Upper lobe of left lung (tissue), 6 donors: ENCODE results near the gene POLE. TPM values are rescaled to one million over a fixed set of nuclear protein-coding genes. Genes with fewer than 3 reads are reported as not detected.

Source experiments
- ATAC-seq, 2 donors: fragments of 200-7000 bp; cut with Tn5 transposase; one replicate each; pipeline ENCODE4 v1.9.1; 2022; ENCODE audit warnings: mild to moderate bottlenecking in 2 of 2, moderate library complexity in 2 of 2; ENCODE audit not compliant: low FRiP score in 2 of 2
- DNase-seq, 2 donors: peaks; one replicate each; pipeline ENCODE4 v3.0.0-alpha.2; 2019 to 2020
- H3K27ac ChIP-seq, 4 donors: fragments of 200-600 bp; sonication (generic); one replicate each; pipeline ENCODE4 v1.5.1; 2016 to 2019
- H3K27me3 ChIP-seq, 4 donors: fragments of 200-600 bp; sonication (generic); one replicate each; pipeline ENCODE4 v1.5.1; 2017 to 2019
- H3K36me3 ChIP-seq, 4 donors: fragments of 200-600 bp; sonication (generic); one replicate each; pipeline ENCODE4 v1.5.1; 2016 to 2019
- H3K4me1 ChIP-seq, 4 donors: fragments of 200-600 bp; sonication (generic); one replicate each; pipeline ENCODE4 v1.5.1; 2018 to 2019
- H3K4me3 ChIP-seq, 4 donors: fragments of 200-600 bp; sonication (generic); one replicate each; pipeline ENCODE4 v1.5.1; 2017 to 2019; ENCODE audit warnings: mild to moderate bottlenecking in 2 of 4, moderate library complexity in 1 of 4
- H3K9me3 ChIP-seq, 4 donors: fragments of 200-600 bp; sonication (generic); one replicate each; pipeline ENCODE4 v1.5.1; 2018 to 2019
- CTCF ChIP-seq, 6 experiments: fragments of 450-650 bp in 4 of 6; fragments of 200-600 bp in 2 of 6; sonication (generic) in 2 of 6; IDR thresholded peaks; one replicate each; pipeline ENCODE4 v1.5.1; 2016 to 2019; ENCODE audit warnings: antibody characterized with exemption in 6 of 6
- EP300 ChIP-seq, 4 donors: sonication (generic); formaldehyde crosslinking; IDR thresholded peaks; one replicate each; pipeline ENCODE4 v1.5.1; 2017; ENCODE audit warnings: antibody characterized with exemption in 4 of 4, control low read depth in 2 of 4
- POLR2A ChIP-seq, 4 donors: fragments of 450-650 bp; IDR thresholded peaks; one replicate each; pipeline ENCODE4 v1.5.1; 2016 to 2017; ENCODE audit warnings: antibody characterized with exemption in 4 of 4, mild to moderate bottlenecking in 2 of 4
- POLR2AphosphoS5 ChIP-seq, 2 donors: sonication (generic); formaldehyde crosslinking; IDR thresholded peaks; one replicate each; pipeline ENCODE4 v1.5.1; 2017; ENCODE audit warnings: antibody characterized with exemption in 2 of 2
- WGBS, 2 donors: methylation state at CpG; one replicate each; pipeline ENCODE4 v1.1.5; 2017 to 2018; 5-methylcytosine and 5-hydroxymethylcytosine counted together
- total RNA-seq, 6 donors: library from RNA; depleted of rRNA in 4 of 6; stranded (reverse); fragments of >200 nt in 4 of 6; gene quantifications; one replicate each; pipeline versions ENCODE4 v1.1.0 to v1.2.1, GENCODE V29; 2016 to 2021
- donor health status: DM: no; HTN: no; CAD: no; lungs with moderate emphysema.
- donor health status: DM: no; HTN: yes; CAD: no; lungs with severe emphysema.

Gene POLE
- total RNA-seq, 6 donors from 2014 or later, result 16.6 to 228 (median 26.2) TPM

GRCh38 chr12:132659146-132659545 lies 28.0 kb downstream of the POLE start:
- peaks cover 21 to 94% (median 77%) of the 10 kb centered on the region in 4 donors for H3K36me3 ChIP-seq
- ATAC-seq (no peak), DNase-seq (no peak)
- H3K4me1 ChIP-seq, result no peaks in the 10 kb centered on the region
- H3K27ac ChIP-seq, result no peak overlapping the region
- no peaks in the 10 kb centered on the region for H3K9me3 ChIP-seq
- H3K27me3 ChIP-seq, result no peaks in the 10 kb centered on the region
- TF ChIP-seq POLR2A (IDR thresholded peaks at IDR 0.05) (no peak), CTCF (IDR thresholded peaks at IDR 0.05) (no peak), POLR2AphosphoS5 (IDR thresholded peaks at IDR 0.05) (no peak), EP300 (IDR thresholded peaks at IDR 0.05) (no peak)
- no peak overlapping the region for H3K4me3 ChIP-seq
- 84 to 94% methylated on average over 12 to 16 of the region's 16 CpGs for WGBS, 2 donors

- TF ChIP-seq CTCF (IDR thresholded peaks at IDR 0.05), result no peak
- TF ChIP-seq EP300 (IDR thresholded peaks at IDR 0.05), result no peak
- no peak for TF ChIP-seq POLR2A (IDR thresholded peaks at IDR 0.05)
- TF ChIP-seq POLR2AphosphoS5 (IDR thresholded peaks at IDR 0.05), result no peak
- Histone ChIP-seq H3K4me3 (no peak overlapping the region), H3K4me1 (no peaks in the 10 kb centered on the region), H3K36me3 (peaks cover 14 to 94% (median 73%) of the 10 kb centered on the region in 4 donors), H3K9me3 (no peaks in the 10 kb centered on the region), H3K27me3 (no peaks in the 10 kb centered on the region), H3K27ac (no peak overlapping the region)
- ATAC-seq, result no peak
- no peak for DNase-seq
- 89% methylated on average over 32 of the region's 32 CpGs for WGBS, 2 donors
Measured at GRCh38 chr12:132658149-132658894, 28.8 kb downstream of the POLE start.

GRCh38 chr12:132657004-132657727 lies 30.0 kb downstream of the POLE start:
- H3K27ac ChIP-seq, result no peak overlapping the region
- ATAC-seq (no peak), DNase-seq (no peak)
- no peak overlapping the region for H3K4me3 ChIP-seq
- 96 to 99% methylated on average over 10 to 12 of the region's 12 CpGs for WGBS, 2 donors
- TF ChIP-seq EP300 (IDR thresholded peaks at IDR 0.05) (no peak), CTCF (IDR thresholded peaks at IDR 0.05) (no peak), POLR2AphosphoS5 (IDR thresholded peaks at IDR 0.05) (no peak), POLR2A (IDR thresholded peaks at IDR 0.05) (no peak)
- no peaks in the 10 kb centered on the region for H3K4me1 ChIP-seq
- H3K27me3 ChIP-seq, result no peaks in the 10 kb centered on the region
- peaks cover 13 to 94% (median 68%) of the 10 kb centered on the region in 4 donors for H3K36me3 ChIP-seq
- no peaks in the 10 kb centered on the region for H3K9me3 ChIP-seq

- TF ChIP-seq CTCF (IDR thresholded peaks at IDR 0.05), result no peak
- no peak for TF ChIP-seq POLR2AphosphoS5 (IDR thresholded peaks at IDR 0.05)
- no peak for TF ChIP-seq POLR2A (IDR thresholded peaks at IDR 0.05)
- no peak for TF ChIP-seq EP300 (IDR thresholded peaks at IDR 0.05)
- H3K27ac ChIP-seq, result no peak overlapping the region
- H3K27me3 ChIP-seq, result no peaks in the 10 kb centered on the region
- no peaks in the 10 kb centered on the region for H3K4me1 ChIP-seq
- peaks cover 6 to 78% (median 54%) of the 10 kb centered on the region in 4 donors for H3K36me3 ChIP-seq
- 89 to 92% methylated on average over 7 of the region's 7 CpGs for WGBS, 2 donors
- no peaks in the 10 kb centered on the region for H3K9me3 ChIP-seq
- DNase-seq, result no peak
- ATAC-seq, result no peak
- no peak overlapping the region for H3K4me3 ChIP-seq
Measured at GRCh38 chr12:132653567-132654290, 33.4 kb downstream of the POLE start.
